ENCODE measurements around the gene LSMEM2. TPM values are rescaled to one million over a fixed set of nuclear protein-coding genes. Genes with fewer than 3 reads are reported as not detected.

LSMEM2 gene
- polyA plus RNA-seq, 2 of the 4 experiments (the other 2 are of a cell fraction) = 0.09 TPM; not detected in 1

- H3K9me3 ChIP-seq = no peaks in the 10 kb centered on the region
- ChIA-PET POLR2A (no interaction called here), CTCF (interaction anchor here (1.3 to 11.2 kb wide), 5 partner anchors 11 to 76 kb away, joined by 4 to 219 read pairs (median 22); partner anchors contain the start of gene GNAI2)
- WGBS (ENCODE audit: missing lambda C conversion rate) = 11% methylated on average over 3 of the region's 3 CpGs
- FAIRE-seq = no peak
- ATAC-seq = no peak
- peak overlapping the region; percentile 59 to 82 for H3K27ac ChIP-seq
- no peak for DNase-seq (ENCODE audit: low read depth in 1 of 2, low spot score in 1 of 2)
- no peak overlapping the region for H3K4me3 ChIP-seq
- TF ChIP-seq SMC3 (IDR thresholded peaks at IDR 0.05) (no peak), TFCP2L1 (CRISPR knock-in tag; IDR thresholded peaks at IDR 0.05) (no peak), ZSCAN20 (CRISPR knock-in tag; IDR thresholded peaks at IDR 0.05) (no peak), SREBF2 (IDR thresholded peaks at IDR 0.05) (no peak), GATA3 (IDR thresholded peaks at IDR 0.05; ENCODE audit: borderline replicate concordance) (no peak), RAD21 (conservative IDR thresholded peaks at IDR 0.05 in 1 of 2, IDR thresholded peaks at IDR 0.05 in 1 of 2) (no peak), ELK1 (IDR thresholded peaks at IDR 0.05; ENCODE audit: low read depth, low read length) (no peak), NPAS2 (CRISPR knock-in tag; IDR thresholded peaks at IDR 0.05; ENCODE audit: borderline replicate concordance) (no peak), JUNB (IDR thresholded peaks at IDR 0.05) (no peak), REST (IDR thresholded peaks at IDR 0.05) (no peak), E2F6 (IDR thresholded peaks at IDR 0.05; ENCODE audit: borderline replicate concordance, low read depth) (no peak), TP53 (CRISPR knock-in tag; IDR thresholded peaks at IDR 0.05) (no peak), MAZ (IDR thresholded peaks at IDR 0.05; ENCODE audit: borderline replicate concordance, low read depth, low read length) (no peak), FOXS1 (CRISPR knock-in tag; IDR thresholded peaks at IDR 0.05) (no peak), HOXB5 (CRISPR knock-in tag; IDR thresholded peaks at IDR 0.05) (no peak), CBX2 (IDR thresholded peaks at IDR 0.05; ENCODE audit: borderline replicate concordance, low read depth) (no peak), BCL3 (IDR thresholded peaks at IDR 0.05) (no peak), MYC (IDR thresholded peaks at IDR 0.05; ENCODE audit: borderline replicate concordance, low read length) (no peak), EP300 (IDR thresholded peaks at IDR 0.05) (no peak)
- H3K4me1 ChIP-seq = peaks cover 35% of the 10 kb centered on the region
- peak overlapping the region; percentile 50; the same call in 2 of the 3 replicates for H3K4me2 ChIP-seq
Observed at GRCh38 chr3:50248387-50248786, 30.5 kb upstream of the LSMEM2 start.

GRCh38 chr3:50249457-50249856 lies 29.4 kb upstream of the LSMEM2 start:
- Histone ChIP-seq H3K4me2 (no peak overlapping the region), H3K27ac (no peak overlapping the region), H3K4me3 (no peak overlapping the region), H3K4me1 (peaks cover 35% of the 10 kb centered on the region), H3K9me3 (no peaks in the 10 kb centered on the region)
- POLR2A ChIA-PET = no interaction called here
- 100% methylated on average over 4 of the region's 5 CpGs for WGBS (ENCODE audit: missing lambda C conversion rate)
- ATAC-seq (no peak), DNase-seq (ENCODE audit: low read depth in 1 of 2, low spot score in 1 of 2) (no peak), FAIRE-seq (no peak)
- CTCF ChIA-PET = interaction anchor here (1.0 to 11.2 kb wide), 7 partner anchors 8 to 75 kb away, joined by 4 to 219 read pairs (median 7); partner anchors contain the start of genes GNAI2 and SEMA3B
- TF ChIP-seq JUNB (IDR thresholded peaks at IDR 0.05) = no peak
- no peak for TF ChIP-seq CTCF (IDR thresholded peaks at IDR 0.05)
- TF ChIP-seq KDM1A (IDR thresholded peaks at IDR 0.05; ENCODE audit: low read depth) = no peak
- TF ChIP-seq BHLHE40 (IDR thresholded peaks at IDR 0.05; ENCODE audit: low read depth, low read length) = no peak
- no peak for TF ChIP-seq REST (IDR thresholded peaks at IDR 0.05)
- no peak for TF ChIP-seq SMC3 (IDR thresholded peaks at IDR 0.05)
- TF ChIP-seq KDM5A (IDR thresholded peaks at IDR 0.05) = no peak
- TF ChIP-seq MYC (IDR thresholded peaks at IDR 0.05; ENCODE audit: borderline replicate concordance, low read length) = no peak
- TF ChIP-seq ATOH8 (CRISPR knock-in tag; IDR thresholded peaks at IDR 0.05; ENCODE audit: low read depth) = no peak

Data from A549 (cell line).